HG03045 (cell line): Measurements from ENCODE around the gene GRHL1.

Experiments
- ATAC-seq: cut with Tn5 transposase; IDR thresholded peaks from one replicate; pipeline ENCODE4 v1.9.1; 2021; ENCODE audit warnings: mild to moderate bottlenecking, moderate library complexity; ENCODE audit not compliant: unreplicated experiment

GRHL1 gene

GRCh38 chr2:9971890-9972289 lies 20.4 kb downstream of the GRHL1 start:
- ATAC-seq: no peak

GRCh38 chr2:9972621-9973479 lies 21.4 kb downstream of the GRHL1 start:
- no peak for ATAC-seq

- no peak for ATAC-seq
Measured at GRCh38 chr2:9973690-9974089, 22.2 kb downstream of the GRHL1 start.

- ATAC-seq: no peak
Measured at GRCh38 chr2:9974343-9974742, 22.9 kb downstream of the GRHL1 start.

GRCh38 chr2:9975328-9975727 lies 23.8 kb downstream of the GRHL1 start:
- no peak for ATAC-seq

GRCh38 chr2:9975805-9976447 lies 24.4 kb downstream of the GRHL1 start:
- ATAC-seq: no peak

- ATAC-seq: no peak
Measured at GRCh38 chr2:9979977-9980376, 28.5 kb downstream of the GRHL1 start.

GRCh38 chr2:9980520-9980919 lies 29.0 kb downstream of the GRHL1 start:
- ATAC-seq: no peak

GRCh38 chr2:9981655-9982054 lies 30.2 kb downstream of the GRHL1 start:
- ATAC-seq: no peak

GRCh38 chr2:9982248-9982647 lies 30.8 kb downstream of the GRHL1 start:
- no peak for ATAC-seq

- ATAC-seq: no peak
Measured at GRCh38 chr2:9982891-9983290, 31.4 kb downstream of the GRHL1 start.

GRCh38 chr2:9983401-9984216 lies 32.1 kb downstream of the GRHL1 start:
- ATAC-seq: no peak

- no peak for ATAC-seq
Measured at GRCh38 chr2:9984217-9984739, 32.8 kb downstream of the GRHL1 start.

GRCh38 chr2:9984871-9985480 lies 33.5 kb downstream of the GRHL1 start:
- no peak for ATAC-seq

GRCh38 chr2:9985531-9986328 lies 34.2 kb downstream of the GRHL1 start:
- no peak for ATAC-seq

- ATAC-seq: no peak
Measured at GRCh38 chr2:9988320-9988719, 36.8 kb downstream of the GRHL1 start.

GRCh38 chr2:9990736-9991135 lies 39.2 kb downstream of the GRHL1 start:
- ATAC-seq: no peak

- no peak for ATAC-seq
Measured at GRCh38 chr2:9991221-9991620, 39.7 kb downstream of the GRHL1 start.

- ATAC-seq: no peak
Measured at GRCh38 chr2:9991829-9992273, 40.4 kb downstream of the GRHL1 start.
